LNCaP clone FGC (cell line): ENCODE data around the gene NFIX.

Source experiments
- DNase-seq: peaks from one replicate; pipeline ENCODE4 v3.0.0-alpha.2; 2011; ENCODE audit warnings: low read depth
- H3K4me3 ChIP-seq: 2 replicates; pipeline ENCODE4 v1.5.1; 2011; ENCODE audit warnings: mild to moderate bottlenecking, low read depth, low read length, control low read depth
- TF ChIP-seq, protein P1 (sequence below): IDR thresholded peaks from 2 replicates; pipeline ENCODE4 v1.5.1; 2012; ENCODE audit warnings: mild to moderate bottlenecking; ENCODE audit not compliant: control insufficient read depth, insufficient read depth; ENCODE audit errors: extremely low read depth

Gene NFIX

DNA sequence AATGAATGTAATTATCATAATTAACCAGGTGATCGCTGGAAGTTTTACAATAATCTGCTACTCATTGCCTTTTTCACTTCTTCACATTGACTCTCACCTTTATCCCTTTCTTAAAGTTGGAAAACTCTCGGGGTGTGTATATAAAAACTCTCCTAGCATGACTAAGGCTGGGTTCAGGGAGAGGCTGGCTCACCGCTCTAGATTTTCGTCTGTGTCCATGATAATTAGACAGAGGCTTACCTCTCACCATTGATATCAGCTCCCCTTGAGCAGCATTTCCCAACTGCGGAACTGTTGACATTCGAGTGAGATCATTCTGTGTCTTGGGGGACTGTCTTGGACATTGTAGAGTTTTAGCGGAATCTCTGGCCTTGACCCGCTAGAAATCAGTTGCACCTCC lies 39.4 kb downstream of the NFIX start:
- no peak overlapping the region for H3K4me3 ChIP-seq
- TF ChIP-seq, protein P1, sequence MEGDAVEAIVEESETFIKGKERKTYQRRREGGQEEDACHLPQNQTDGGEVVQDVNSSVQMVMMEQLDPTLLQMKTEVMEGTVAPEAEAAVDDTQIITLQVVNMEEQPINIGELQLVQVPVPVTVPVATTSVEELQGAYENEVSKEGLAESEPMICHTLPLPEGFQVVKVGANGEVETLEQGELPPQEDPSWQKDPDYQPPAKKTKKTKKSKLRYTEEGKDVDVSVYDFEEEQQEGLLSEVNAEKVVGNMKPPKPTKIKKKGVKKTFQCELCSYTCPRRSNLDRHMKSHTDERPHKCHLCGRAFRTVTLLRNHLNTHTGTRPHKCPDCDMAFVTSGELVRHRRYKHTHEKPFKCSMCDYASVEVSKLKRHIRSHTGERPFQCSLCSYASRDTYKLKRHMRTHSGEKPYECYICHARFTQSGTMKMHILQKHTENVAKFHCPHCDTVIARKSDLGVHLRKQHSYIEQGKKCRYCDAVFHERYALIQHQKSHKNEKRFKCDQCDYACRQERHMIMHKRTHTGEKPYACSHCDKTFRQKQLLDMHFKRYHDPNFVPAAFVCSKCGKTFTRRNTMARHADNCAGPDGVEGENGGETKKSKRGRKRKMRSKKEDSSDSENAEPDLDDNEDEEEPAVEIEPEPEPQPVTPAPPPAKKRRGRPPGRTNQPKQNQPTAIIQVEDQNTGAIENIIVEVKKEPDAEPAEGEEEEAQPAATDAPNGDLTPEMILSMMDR, result no peak
- no peak for DNase-seq

DNA sequence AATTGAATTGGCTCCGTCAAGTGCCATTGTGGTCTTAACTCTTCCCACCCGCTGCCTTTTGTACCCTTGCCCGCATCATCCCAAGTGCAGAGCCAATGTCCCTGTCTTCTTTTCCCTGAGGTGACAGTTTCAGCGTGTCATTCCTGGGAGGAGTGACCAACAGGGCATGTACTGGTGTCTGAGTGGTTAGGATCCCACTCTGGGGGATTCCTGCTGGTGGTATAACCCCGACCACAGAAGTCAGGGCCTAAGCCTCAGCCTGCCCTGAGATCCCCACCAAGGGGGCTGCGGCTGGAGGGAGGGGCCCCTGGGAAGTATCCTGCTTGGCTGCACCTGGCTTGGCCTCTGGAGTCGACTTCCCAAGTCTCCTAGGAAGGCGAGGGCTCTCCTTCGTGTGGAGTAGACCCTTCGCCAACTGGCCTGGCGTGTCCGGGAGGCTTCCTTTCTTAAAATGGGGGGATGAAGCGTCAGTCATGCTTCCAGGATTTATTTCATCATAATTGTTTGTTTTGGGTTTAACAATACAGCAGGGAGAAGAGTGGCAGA lies 40.6 kb downstream of the NFIX start:
- TF ChIP-seq, protein P1, result no peak
- H3K4me3 ChIP-seq, result no peak overlapping the region
- no peak for DNase-seq

DNA sequence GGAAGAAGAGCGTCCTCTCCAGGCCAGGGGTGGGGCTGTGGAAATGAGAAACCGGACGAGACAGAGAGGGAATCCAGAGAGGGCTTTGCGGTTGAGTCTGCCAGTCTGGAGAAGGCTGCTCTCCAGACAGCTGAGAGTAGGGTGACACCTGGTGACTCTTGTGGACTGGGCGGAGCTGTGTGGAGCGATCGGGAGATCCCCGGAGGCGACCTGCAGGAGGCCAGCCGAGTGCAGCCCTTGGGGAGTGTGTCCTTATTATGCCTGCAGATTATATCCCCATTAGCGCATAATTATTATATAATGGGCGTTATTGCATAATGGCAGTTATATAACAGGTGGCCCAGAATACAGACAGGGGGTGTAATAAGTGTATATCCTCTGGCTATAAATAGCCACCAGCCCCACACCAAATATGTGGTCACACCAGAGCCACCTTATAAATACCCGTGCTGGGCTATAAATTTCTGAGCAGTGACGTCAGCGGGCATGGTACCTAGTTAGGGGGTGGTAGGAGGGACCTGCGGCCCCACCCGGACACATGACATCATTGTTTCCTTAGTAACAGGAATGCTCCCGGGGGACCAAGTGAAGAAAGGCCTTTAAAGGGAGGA lies 41.2 kb downstream of the NFIX start:
- DNase-seq, result no peak

DNA sequence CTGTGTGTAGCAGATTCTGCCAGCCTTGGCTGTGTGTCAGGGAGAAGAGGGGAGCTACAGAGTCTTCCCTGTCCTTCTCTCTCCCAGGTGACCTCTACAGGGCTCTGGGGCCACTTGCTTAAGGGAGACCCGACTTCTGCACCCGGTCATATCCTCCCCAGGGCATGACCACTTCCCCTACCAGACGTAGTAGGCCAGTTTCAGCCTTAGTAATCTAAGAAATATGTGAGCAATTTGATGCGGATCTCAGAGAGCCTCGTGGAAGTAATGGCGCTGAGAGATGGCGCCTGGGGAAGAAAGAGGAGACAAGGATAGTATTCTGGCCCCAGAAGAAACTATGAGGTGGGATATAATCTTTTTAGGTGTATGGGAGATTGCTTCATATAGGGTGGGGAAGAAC lies 41.9 kb downstream of the NFIX start:
- TF ChIP-seq, protein P1, result no peak
- no peak overlapping the region for H3K4me3 ChIP-seq
- DNase-seq, result no peak

More for the DNA sequence above, 41.2 kb downstream of the NFIX start:
- H3K4me3 ChIP-seq, result no peak overlapping the region
- TF ChIP-seq, protein P1, result peak; percentile 46

DNA sequence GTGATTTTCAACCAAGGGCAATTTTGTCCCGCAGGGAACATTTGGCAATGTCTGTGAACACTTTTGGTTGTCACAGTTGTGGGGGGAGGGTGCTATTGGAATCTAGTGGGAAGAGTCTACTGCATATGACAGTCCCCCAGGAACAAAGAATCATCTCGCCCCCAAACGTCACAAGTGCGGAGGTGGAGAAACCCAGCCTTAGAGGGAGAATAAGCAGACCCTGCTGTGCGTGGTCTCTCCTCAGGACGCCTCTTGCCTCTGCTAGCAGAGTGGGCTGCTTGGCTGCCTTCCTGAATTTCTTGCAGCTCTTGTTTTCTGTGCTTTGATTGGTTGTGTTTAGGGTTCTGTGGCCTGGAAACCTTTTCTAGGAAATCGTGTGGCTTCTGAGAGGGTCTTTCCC lies 42.5 kb downstream of the NFIX start:
- no peak overlapping the region for H3K4me3 ChIP-seq
- TF ChIP-seq, protein P1, result no peak
- no peak for DNase-seq

DNA sequence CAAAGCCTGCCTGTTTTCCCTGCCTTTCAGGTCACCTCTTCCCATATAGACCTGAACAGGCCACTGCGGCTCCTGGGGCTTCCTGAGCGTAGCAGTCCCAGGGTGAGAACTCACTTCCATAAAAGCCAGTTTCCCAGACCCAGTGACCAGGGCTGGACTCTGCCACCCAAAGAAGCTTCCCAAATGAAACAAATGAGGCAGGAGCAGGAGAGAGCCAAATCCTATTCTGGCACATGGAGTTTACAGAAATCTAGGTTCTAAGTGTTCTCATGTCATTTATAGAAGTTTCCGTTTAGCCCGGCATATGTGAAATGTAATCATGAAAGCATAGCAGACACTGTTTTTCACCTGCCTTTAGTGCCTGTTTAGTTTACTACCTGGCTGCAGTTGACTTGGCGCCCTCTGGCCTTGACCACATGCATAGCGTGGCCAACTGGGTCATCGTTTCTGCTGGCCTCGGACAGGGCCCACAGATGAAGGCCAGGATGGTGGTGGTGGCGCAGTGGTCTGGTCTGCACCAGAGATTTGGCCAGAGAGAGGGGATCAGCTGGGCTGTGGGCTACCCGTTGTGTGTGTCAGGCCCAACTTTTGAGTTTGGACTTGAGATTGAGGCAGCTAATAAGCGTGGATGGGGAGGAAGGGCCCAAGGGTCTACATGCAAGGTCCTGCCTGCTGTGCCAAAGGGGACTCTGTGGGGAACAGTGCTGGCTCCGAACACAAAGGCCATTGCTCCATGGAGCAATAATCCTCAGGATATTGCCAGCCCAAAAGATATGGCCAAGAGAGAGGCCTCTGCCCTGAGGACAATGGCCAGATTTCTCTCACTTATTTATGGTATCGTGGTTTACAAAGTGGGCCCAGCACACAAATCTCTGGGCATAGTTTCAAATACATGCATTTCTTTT lies 43.3 kb downstream of the NFIX start:
- DNase-seq, result no peak
- TF ChIP-seq, protein P1, result 0 out of 2 replicates have a peak, but pooled peaks have one; percentile 5
- H3K4me3 ChIP-seq, result no peak overlapping the region
